ENCODE data around the gene NFXL1. TPM values are rescaled to one million over a fixed set of nuclear protein-coding genes. Genes with fewer than 3 reads are reported as not detected.

The NFXL1 gene
- polyA plus RNA-seq, 2 of the 4 experiments (the other 2 are of a cell fraction): 7.1 to 15.7 TPM

GRCh38 chr4:47907089-47907646 lies 7.2 kb downstream of the NFXL1 start:
- 0% methylated on average over 1 of the region's 1 CpG for WGBS (ENCODE audit: missing lambda C conversion rate)
- Histone ChIP-seq H3K9me3 (no peaks in the 10 kb centered on the region), H3K4me3 (no peak overlapping the region), H3K27ac (no peak overlapping the region), H3K4me2 (no peak overlapping the region), H3K4me1 (no peaks in the 10 kb centered on the region)
- FAIRE-seq (no peak), ATAC-seq (no peak), DNase-seq (ENCODE audit: low read depth in 1 of 2, low spot score in 1 of 2) (no peak)
- POLR2A ChIA-PET: no interaction called here
- TF ChIP-seq JUN (IDR thresholded peaks at IDR 0.05) (no peak), GATA3 (IDR thresholded peaks at IDR 0.05; ENCODE audit: borderline replicate concordance) (no peak), SMC3 (IDR thresholded peaks at IDR 0.05) (no peak), POLR2A (IDR thresholded peaks at IDR 0.05; ENCODE audit: low read length) (no peak), NPAS2 (CRISPR knock-in tag; IDR thresholded peaks at IDR 0.05; ENCODE audit: borderline replicate concordance) (no peak)
- CTCF ChIA-PET: interaction anchor here (1.1 kb wide), 1 partner anchor 9 kb away, joined by 3 read pairs; no protein-coding TSS in a partner anchor

- 62% methylated on average over 1 of the region's 1 CpG for WGBS (ENCODE audit: missing lambda C conversion rate)
- H3K9me3 ChIP-seq: no peaks in the 10 kb centered on the region
- no peaks in the 10 kb centered on the region for H3K4me1 ChIP-seq
- no peak for FAIRE-seq
- CTCF ChIA-PET: interaction anchor here (0.7 to 1.2 kb wide), 2 partner anchors 25 to 272 kb away, joined by 4 read pairs; no protein-coding TSS in a partner anchor
- ATAC-seq: no peak
- no peak overlapping the region for H3K4me2 ChIP-seq
- no peak for TF ChIP-seq RNF2 (IDR thresholded peaks at IDR 0.05; ENCODE audit: borderline replicate concordance, low read depth)
- no peak for TF ChIP-seq EP300 (IDR thresholded peaks at IDR 0.05)
- TF ChIP-seq EHMT2 (IDR thresholded peaks at IDR 0.05; ENCODE audit: low read depth): no peak
- TF ChIP-seq CHD4 (IDR thresholded peaks at IDR 0.05; ENCODE audit: borderline replicate concordance): no peak
- TF ChIP-seq BCL3 (IDR thresholded peaks at IDR 0.05): no peak
- TF ChIP-seq E2F6 (IDR thresholded peaks at IDR 0.05; ENCODE audit: borderline replicate concordance, low read depth): no peak
- no peak for TF ChIP-seq ZC3H11A (IDR thresholded peaks at IDR 0.05)
- TF ChIP-seq NPAS2 (CRISPR knock-in tag; IDR thresholded peaks at IDR 0.05; ENCODE audit: borderline replicate concordance): no peak
- DNase-seq (ENCODE audit: low read depth in 1 of 2, low spot score in 1 of 2): no peak
- no peak overlapping the region for H3K4me3 ChIP-seq
- POLR2A ChIA-PET: no interaction called here
- no peak overlapping the region for H3K27ac ChIP-seq
Observed at GRCh38 chr4:47899639-47900038, 14.7 kb downstream of the NFXL1 start.

- WGBS (ENCODE audit: missing lambda C conversion rate): 95% methylated on average over 1 of the region's 1 CpG
- Histone ChIP-seq H3K4me1 (no peaks in the 10 kb centered on the region), H3K4me3 (no peak overlapping the region), H3K9me3 (no peaks in the 10 kb centered on the region), H3K27ac (no peak overlapping the region), H3K4me2 (no peak overlapping the region)
- POLR2A ChIA-PET: no interaction called here
- FAIRE-seq (no peak), DNase-seq (ENCODE audit: low read depth in 1 of 2, low spot score in 1 of 2) (no peak), ATAC-seq (no peak)
- CTCF ChIA-PET: no interaction called here
- TF ChIP-seq RARB (CRISPR knock-in tag; IDR thresholded peaks at IDR 0.05) (no peak), TFCP2L1 (CRISPR knock-in tag; IDR thresholded peaks at IDR 0.05) (no peak), EHMT2 (IDR thresholded peaks at IDR 0.05; ENCODE audit: low read depth) (no peak), HOXA7 (CRISPR knock-in tag; IDR thresholded peaks at IDR 0.05) (no peak), ATOH8 (CRISPR knock-in tag; IDR thresholded peaks at IDR 0.05; ENCODE audit: low read depth) (no peak), ZNF302 (CRISPR knock-in tag; IDR thresholded peaks at IDR 0.05) (no peak), CHD2 (IDR thresholded peaks at IDR 0.05; ENCODE audit: low read length, partially characterized antibody) (no peak), CEBPB (IDR thresholded peaks at IDR 0.05) (no peak), ZSCAN20 (CRISPR knock-in tag; IDR thresholded peaks at IDR 0.05) (no peak)
Observed at GRCh38 chr4:47891928-47892327, 22.5 kb downstream of the NFXL1 start.
